ENCODE results near the gene CRAMP1.
"Not testable (repeated sequence)": the region's sequence is repeated elsewhere in the genome, so short reads cannot be mapped to it uniquely, and the experiment has no call there.

Gene CRAMP1

DNA sequence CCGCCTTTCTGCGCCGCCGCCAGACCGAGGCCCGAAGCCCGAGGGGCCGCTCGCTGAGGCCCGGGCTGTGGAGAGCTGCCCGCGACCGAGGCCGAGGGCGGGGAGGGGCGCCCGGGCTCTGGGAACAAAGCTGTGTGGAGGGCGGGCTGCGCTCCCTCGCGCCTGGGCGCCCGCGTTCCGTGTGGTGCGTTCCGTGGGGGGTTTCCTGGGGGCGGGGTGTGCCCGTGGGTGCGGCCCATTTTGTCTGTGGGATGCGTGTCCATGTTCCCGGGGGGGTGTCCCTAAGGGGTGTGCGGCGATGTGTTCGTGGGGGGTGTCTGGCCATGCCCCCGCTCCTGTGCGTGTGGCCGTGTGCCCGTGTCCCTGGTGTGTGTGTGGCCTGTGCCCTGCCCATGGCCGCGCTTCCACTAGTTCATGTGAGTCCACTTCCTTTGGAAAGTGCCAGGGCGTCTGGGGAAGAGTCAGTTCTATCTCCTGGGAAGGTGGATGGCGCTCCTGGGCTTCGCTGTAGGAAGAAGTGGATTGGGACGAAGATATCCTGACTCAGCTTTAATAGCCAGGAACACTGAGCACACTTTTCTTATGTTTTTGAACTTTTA, 66.4 kb downstream of the CRAMP1 start:
- DNase-seq (ENCODE audit: low read depth in 2 of 2, low spot score in 1 of 2), result peak in 1 of 2 donors; percentile 8

DNA sequence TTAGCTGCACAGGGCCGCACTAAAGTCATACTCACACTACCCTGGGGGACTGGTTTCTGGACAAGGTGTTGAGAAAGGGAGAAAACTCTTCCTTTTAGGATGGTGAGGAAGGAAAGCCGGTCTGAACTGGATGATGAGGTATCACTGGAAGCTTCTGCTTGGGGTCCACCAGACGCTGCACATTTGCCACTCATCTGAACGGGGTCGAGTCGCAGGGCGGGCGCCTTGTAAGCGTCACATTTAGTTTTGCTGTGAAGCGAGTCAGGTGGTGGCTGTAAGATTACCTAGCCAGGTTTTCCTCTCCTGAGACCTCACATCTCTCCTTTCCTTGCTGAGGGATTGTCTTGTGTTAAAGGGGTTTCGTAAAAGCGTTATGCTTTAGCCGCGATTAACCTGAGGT, 68.2 kb downstream of the CRAMP1 start:
- DNase-seq (ENCODE audit: low read depth in 2 of 2, low spot score in 1 of 2), result no peak

DNA sequence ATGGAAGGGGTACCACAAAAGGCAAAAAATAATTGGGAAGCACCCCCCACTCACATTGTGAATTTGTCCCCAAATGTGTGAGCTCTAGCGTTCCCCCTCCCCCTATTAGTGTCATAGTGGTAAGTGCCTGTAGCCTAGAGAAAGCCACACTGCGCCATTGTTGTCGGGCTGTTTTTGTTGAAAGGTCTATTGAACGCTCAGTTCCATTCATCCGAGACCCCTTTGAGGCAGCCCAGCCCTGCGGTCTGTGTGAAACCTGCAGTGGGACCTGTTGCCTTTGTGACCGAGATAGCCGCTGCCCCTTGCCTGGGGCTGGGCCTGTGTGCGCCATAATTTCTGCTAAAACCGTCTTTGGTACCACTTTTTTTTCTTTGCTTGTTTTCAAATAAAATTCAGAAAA, 68.9 kb downstream of the CRAMP1 start:
- DNase-seq (ENCODE audit: low read depth in 2 of 2, low spot score in 1 of 2), result no peak

DNA sequence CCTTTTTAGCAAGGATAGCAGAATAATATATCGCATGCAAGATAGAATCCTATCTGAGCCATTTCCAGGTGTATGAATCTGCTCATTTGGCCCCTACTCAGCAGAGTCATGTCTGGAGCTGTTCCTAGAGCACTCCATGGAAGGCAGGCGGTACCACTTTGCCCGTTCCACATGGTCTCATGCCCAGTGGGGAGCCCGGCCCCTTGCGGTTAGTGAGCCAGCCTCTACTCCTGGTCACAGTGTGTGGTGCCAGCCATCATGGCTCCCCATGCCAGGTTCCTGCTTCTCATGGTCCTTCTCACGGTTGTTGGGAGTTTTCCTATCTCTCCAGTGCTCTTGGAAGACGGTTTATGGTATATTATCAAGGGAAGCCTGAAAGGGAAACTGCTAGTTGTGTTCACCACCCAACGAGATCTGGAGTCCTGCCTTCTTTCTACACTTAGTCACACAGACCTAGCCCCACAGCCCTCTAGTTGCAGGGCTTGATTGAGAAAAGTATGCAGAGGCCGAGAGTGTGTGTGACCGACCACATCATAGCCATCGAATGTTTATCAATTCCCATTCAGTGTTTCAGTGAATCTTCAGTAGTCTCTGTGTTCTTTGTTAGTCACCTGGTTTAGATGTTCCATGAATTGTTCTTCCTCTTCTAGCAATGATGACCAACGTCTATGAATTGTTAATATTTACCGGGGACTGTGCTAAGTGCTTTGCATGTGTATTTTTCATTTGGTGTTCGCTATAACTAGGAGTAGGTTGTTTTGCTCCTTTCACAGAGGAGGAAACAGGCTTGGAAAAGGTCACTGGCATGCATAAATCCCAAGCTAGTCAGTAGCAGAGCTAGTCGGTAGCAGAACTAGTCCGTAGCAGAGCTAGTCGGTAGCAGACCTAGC, 75.5 kb downstream of the CRAMP1 start:
- no peak for DNase-seq (ENCODE audit: low read depth in 2 of 2, low spot score in 1 of 2)

DNA sequence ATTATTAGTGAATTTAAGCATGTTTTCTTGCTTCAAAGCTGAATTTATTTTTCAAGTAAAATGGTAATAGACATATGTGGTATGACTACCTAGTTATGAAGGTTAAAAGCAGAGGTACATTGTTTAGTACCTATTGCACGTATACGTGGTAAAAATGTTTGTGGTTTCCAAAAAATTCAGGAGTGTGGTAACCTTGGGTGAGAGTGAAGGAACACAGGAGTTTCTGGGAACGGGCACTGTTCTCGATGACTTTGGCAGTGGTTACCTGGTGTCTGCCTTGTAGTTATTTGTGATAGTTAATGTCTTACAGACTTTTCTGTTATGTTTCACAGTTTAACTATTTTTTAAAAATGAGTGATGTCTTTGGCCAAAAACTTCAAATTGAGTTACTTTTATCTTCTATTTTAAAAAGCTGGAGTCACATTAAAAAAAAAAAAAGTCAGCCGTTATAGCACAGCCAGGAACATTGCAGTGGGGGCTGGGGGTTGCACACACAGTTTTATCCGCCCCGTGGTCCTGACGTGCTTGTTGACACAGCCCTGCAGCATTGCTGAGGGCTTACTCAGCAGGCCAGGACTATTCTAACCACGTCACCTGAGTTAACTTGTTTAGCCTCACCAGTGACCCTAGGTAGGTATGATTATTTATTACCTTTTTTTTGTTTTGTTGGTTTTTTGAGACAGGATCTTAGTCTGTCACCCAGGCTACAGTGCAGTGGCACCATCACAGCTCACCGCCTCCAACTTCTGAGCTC, 76.8 kb downstream of the CRAMP1 start:
- no peak for DNase-seq (ENCODE audit: low read depth in 2 of 2, low spot score in 1 of 2)

DNA sequence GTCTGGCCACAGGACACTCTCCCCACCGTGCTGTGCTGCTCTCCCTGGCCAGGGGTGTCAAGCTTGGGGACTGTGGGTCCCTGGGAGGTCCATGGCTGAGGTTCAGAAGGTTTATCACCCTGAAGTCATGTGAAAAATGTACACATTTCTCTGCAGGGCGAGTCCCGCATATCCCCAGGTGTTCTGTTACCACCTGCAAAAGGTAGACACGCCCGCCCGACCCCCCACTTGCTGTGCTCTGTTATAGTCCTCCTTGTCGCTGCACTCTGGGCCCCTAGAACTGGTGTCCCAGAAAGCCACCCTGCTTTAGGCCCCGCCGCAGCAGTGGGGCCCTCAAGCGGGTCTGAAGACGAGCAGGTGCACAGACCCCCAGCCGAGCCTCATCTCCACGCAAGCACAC, 77.7 kb downstream of the CRAMP1 start:
- DNase-seq (ENCODE audit: low read depth in 2 of 2, low spot score in 1 of 2), result no peak

DNA sequence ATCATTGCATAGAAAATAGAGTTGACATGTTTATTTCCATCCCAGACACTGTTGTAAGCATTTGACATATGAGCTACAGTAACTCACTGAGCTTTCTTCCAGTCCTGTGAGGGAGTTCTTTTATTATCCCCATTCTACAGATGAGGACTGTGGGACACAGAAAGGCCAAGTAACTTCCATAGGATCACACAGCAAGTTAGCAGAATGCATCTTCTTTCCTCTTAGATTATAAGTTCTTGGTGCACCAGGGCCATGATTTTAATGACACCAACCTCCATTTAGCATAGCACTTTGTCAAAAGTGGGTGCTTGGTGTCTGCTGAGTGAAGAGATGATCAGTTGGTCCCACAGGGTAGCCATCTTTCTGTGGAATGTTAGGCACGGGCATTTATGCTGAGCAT, 78.7 kb downstream of the CRAMP1 start:
- DNase-seq (ENCODE audit: low read depth in 2 of 2, low spot score in 1 of 2), result no peak

DNA sequence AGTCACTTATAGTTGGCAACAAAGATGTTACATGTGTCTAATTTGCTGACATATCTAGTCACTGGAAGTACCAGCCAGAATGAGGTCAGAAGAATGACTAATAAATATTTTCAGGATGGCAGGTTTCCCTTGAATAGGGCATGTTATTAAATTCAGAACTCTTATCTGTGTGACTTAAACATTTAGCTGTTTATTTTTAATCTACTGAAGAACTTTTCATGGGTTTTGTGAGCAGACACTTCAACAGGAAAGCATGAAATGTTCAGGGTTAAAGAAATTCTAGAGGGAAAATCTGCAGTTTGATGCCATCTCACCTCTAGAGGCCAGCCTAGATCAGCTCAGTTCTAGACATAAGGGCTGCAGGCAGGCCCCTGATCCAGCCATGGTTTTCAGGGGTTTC, 79.1 kb downstream of the CRAMP1 start:
- DNase-seq (ENCODE audit: low read depth in 2 of 2, low spot score in 1 of 2), result no peak

DNA sequence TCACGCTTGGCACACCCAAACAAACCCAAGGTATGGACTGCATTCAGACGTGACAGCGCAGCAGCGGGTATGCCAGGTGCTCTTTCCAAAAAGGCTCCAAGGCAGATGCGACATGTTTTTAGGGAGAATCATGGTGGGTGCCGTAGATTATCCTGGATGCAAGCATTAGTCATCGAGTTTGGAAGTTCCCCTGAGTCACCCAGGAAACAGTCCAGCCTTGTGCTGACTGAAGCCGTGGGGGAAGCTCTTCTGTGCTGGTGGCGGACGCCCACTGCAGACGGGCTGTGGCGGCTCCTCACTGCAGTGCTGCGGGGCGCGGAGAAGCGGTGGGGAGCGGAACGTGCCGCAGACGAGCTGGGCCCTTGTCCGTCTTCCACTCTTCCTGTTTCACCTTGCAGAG, 79.8 kb downstream of the CRAMP1 start:
- DNase-seq (ENCODE audit: low read depth in 2 of 2, low spot score in 1 of 2), result no peak

DNA sequence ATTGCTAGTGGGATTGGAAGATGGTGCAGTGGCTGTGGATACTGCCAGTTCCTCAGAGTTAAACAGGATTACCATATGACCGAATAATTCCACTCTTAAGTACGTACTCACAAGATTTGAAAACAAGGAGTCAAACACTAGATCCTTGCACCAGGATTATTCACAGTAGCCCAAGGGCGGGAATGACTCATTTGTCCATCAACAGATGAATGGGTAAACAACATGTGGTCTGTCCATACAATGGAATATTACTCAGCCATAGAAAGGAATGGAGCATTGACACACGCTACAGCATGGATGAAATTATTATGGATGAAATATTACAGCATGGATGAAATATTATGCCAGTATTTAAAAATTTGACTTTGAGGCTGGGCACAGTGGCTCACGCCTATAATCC, 84.7 kb downstream of the CRAMP1 start:
- DNase-seq (ENCODE audit: low read depth in 2 of 2, low spot score in 1 of 2), result no peak

DNA sequence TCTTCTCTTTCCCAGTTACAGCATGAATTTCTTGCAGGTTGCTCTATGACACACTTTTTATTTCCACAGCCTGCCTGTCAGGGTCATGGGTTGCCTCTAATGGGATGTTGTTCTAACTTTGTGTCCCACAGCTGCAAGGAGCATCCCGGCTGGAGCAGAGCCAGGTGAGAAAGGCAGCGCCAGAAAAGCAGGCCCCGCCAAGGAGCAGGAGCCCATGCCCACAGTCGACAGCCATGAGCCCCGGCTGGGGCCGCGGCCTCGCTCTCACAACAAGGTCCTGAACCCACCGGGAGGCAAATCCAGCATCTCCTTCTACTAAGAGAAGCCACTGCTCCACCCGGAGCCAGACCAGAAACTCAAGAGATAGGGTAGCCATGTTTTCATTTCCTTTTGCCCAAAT, 86.5 kb downstream of the CRAMP1 start:
- DNase-seq (ENCODE audit: low read depth in 2 of 2, low spot score in 1 of 2), result no peak

DNA sequence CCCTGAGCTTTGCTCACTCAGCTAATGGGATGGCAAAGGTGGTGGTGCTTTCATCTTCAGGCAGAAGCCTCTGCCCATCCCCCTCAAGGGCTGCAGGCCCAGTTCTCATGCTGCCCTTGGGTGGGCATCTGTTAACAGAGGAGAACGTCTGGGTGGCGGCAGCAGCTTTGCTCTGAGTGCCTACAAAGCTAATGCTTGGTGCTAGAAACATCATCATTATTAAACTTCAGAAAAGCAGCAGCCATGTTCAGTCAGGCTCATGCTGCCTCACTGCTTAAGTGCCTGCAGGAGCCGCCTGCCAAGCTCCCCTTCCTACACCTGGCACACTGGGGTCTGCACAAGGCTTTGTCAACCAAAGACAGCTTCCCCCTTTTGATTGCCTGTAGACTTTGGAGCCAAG, 88.1 kb downstream of the CRAMP1 start:
- no peak for DNase-seq (ENCODE audit: low read depth in 2 of 2, low spot score in 1 of 2)

DNA sequence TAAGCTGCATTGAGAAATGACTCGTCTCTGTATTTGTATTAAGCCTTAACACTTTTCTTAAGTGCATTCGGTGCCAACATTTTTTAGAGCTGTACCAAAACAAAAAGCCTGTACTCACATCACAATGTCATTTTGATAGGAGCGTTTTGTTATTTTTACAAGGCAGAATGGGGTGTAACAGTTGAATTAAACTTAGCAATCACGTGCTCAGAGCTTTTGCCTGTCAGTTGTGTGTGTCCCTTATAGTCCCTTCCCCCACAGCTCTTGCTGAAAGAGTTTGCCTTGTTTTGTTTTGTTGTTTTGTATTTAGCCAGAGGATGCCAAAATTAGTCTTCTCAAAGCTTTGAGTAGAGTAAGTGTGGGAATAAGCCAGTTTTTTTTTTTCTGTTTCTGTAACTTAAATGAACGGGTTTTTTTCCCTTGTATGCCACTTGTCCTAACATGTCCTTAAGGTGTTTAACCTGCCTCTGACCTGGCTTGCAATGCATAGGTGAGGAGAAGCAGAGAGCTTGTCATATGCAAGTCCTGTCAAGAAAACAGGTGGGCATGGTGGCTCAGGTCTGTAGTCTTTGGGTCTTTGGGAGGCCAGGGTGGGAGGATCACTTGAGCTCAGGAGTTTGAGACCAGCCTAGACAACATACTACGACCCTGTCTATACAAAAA, 89.2 kb downstream of the CRAMP1 start:
- DNase-seq (ENCODE audit: low read depth in 2 of 2, low spot score in 1 of 2), result no peak

DNA sequence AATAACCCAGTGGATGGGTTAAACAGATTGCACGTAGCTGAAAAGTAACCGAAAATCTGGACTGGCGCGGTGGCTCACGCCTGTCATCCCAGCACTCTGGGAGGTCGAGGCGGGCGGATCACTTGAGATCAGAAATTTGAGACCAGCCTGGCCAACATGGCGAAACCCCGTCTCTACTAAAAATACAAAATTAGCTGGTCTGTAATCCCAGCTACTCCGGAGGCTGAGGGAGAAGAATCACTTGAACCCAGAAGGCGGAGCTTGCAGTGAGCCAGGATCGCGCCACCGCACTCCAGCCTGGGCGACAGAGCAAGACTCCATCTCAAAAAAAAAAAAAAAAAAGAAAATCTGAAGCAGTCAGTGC, 93.1 kb downstream of the CRAMP1 start:
- DNase-seq (ENCODE audit: low read depth in 2 of 2, low spot score in 1 of 2), result not testable (repeated sequence)

DNA sequence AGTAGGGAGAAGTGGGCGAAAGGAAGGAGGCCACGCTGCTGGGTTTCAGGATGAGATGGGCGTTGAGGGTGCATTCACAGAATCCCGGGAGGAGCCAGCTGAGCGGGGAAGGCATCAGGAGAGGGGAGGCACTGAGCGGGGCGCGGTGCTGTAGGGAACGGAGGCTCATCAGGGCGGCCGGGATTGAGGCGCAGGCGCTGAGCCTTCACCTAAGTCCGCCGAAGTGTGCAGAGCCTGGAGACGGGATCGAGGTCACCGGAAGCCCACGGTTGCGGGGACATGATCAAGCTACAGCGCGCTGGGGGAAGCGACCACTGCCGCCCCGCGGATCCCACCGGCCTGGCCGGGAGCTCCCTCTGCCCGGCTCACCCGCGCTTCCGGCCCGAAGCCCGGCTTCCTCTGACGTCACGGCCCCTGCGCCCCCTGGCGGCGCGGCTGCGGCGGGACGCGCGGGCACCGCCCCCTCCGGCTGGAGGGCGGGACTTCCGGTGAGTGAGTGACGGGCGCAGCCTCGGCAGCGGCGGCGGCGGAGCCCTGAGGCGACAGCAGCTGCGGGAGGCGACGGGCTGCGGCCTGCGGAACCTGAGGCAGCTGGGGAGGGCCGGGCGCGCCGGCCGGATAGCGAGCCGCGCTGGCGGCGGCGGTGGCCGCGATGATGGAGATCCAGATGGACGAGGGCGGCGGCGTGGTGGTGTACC, 93.7 kb downstream of the CRAMP1 start, which contains the start of gene MAPK8IP3:
TSS of gene MAPK8IP3 (plus strand) at position 508 of the 698 bp plus-strand sequence. CDS start at position 653, 145 bp downstream.
- peak; percentile 89 to 90 for DNase-seq (ENCODE audit: low read depth in 2 of 2, low spot score in 1 of 2)

DNA sequence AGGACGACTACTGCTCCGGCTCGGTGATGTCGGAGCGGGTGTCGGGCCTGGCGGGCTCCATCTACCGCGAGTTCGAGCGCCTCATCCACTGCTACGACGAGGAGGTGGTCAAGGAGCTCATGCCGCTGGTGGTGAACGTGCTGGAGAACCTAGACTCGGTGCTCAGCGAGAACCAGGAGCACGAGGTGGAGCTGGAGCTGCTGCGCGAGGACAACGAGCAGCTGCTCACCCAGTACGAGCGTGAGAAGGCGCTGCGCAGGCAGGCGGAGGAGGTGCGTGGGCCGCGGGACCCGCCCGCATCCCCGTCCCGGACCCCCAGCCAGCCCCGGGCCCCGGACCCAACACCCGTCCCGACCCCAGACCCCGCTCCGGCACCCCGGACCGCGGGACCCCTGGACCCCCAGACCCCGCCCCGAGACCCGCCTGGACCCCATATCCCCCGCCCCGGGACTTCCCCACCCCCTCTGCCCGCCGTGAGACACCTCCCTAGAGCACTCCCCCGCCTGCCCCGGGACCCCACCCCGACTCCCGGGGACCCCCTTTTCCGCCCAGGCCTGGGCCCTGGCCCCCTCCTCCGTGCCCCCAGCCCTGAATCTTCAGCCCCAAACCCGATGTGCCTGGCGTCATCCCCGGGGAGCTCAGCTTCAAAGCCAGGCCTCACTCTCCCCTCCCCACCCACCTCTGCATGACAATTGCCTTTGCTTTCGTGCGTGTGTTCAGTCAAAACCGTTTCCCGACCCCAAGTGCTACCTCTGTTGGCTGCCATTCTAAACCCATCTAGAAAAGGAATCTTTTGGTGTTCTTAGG, 94.4 kb downstream of the CRAMP1 start:
- no peak for DNase-seq (ENCODE audit: low read depth in 2 of 2, low spot score in 1 of 2)

DNA sequence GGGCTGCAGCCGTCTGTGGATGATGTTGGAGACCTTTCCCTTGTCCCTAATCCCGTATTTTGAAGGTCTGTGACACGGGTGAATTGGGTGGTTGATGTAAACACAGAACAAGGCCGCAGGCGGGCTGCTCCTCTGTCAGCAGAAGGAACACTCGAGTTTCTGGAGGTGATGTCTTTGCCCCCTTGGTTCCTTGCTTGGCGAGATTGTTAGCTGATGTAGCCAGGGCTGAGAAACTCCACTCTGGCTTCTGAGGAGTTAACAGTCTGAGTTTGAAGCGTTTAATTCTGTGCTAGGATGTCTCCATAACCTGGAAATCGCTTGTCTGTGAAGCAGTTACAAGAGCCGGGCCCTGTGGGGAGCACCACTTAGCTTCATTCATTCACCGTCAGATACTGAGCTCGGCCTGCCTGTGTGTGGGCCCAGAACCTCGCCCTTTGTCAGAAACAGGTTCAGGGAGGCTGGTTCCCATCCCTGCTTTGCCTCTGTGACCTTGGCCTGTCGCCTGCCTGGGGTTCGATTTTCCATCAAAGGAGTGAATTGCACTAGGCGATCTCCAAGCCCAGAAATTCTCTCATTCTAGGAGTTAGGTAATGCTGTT, 95.1 kb downstream of the CRAMP1 start:
- DNase-seq (ENCODE audit: low read depth in 2 of 2, low spot score in 1 of 2), result no peak

DNA sequence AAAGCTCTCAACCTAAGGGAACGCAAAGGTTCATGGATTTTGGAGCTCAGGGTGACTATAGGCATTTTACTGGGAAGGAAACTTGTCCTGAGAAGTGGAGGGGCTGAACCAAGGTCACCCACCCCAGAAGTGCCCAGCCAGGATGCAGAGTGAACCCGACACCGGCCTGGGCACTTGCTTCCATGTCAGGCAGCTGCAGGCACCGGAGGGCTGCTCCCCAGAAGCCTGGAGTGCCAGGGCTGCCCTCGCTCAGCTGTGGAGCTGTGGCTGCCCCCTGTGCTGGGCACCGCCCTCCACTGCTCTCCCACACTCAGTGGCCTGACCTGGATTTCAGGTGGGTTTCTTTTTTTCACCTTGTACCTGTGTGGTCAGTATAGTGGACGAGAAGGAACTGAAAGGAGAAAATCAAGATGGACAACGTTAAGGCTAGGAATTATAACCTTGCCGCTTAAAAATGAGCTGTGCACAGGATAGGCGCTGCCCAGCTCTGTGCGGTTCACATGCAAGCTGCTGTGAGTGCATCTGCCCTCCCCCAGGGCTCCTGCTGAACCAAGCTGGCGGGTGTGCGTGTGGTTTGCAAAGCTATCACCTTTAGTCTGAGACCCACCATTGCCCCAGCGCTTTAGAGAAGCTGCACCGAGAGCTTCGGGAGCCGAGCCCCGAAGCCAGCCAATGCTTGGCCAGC, 96.1 kb downstream of the CRAMP1 start:
- no peak for DNase-seq (ENCODE audit: low read depth in 2 of 2, low spot score in 1 of 2)

DNA sequence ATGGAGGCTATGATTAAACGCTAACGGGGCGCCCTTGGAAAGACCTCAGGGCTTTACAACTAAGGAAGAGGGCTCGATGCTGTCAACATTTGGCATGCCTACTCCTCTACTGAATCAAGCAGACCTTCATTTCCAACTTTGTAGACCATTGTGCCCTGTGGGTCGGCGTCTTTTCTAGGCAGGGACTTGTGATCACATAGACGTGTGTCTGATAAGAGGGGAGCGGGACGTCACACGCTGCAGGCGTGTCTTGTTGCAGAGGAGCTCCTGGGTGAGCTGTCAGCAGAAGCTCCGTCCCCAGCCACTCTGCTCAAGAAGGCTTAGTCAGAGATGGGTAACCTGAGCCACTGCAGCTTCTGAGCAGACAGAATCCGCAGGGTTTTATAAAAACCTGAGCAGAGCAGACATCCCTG, 96.6 kb downstream of the CRAMP1 start:
- DNase-seq (ENCODE audit: low read depth in 2 of 2, low spot score in 1 of 2), result no peak
